ENCODE results near the gene PRSS8.

DNA sequence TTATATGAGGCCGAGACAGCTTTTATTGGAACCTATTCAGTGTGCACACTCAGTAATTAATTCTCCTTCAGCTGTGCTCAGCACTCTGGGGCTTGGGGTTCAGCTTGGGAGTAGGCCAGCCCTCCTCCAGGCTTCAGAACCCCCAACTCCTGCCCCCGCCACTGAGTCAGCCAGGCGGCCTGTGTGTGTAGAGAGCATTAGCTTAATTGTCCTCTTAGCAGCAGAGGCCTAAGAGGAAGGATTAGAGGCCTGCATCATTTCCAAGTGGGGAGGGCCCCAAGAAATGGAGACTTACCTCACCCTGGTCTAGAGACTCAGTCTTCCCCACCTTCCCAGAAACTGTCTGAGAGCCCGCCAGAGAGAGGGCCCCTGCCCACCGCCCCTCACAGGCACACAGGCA lies 47.6 kb downstream of the PRSS8 start:
- TF ChIP-seq CTCF (conservative IDR thresholded peaks at IDR 0.05) (no peak), ZFX (IDR thresholded peaks at IDR 0.05) (no peak)

Measured in C4-2B (cell line).